ENCODE measurements around the gene ZSCAN16.
"Not testable (repeated sequence)": the region's sequence is repeated elsewhere in the genome, so short reads cannot be mapped to it uniquely, and the experiment has no call there.

The ZSCAN16 gene

GRCh38 chr6:28118217-28118616 is 6.2 kb upstream of the ZSCAN16 start:
- Histone ChIP-seq H3K4me3 (ENCODE audit: low read depth in 1 of 2, low read length in 1 of 2) (no peak overlapping the region), H3K9me3 (no peaks in the 10 kb centered on the region), H3K27ac (no peak overlapping the region), H3K27me3 (no peaks in the 10 kb centered on the region), H3K36me3 (peaks cover 45% of the 10 kb centered on the region), H3K4me1 (ENCODE audit: control insufficient read depth in 1 of 2, insufficient read depth in 1 of 2, low read depth in 1 of 2, low read length in 1 of 2) (no peaks in the 10 kb centered on the region)
- TF ChIP-seq CTCF (IDR thresholded peaks at IDR 0.05) = no peak

GRCh38 chr6:28121876-28122275 is 2.5 kb upstream of the ZSCAN16 start:
- TF ChIP-seq CTCF (IDR thresholded peaks at IDR 0.05) = no peak
- no peak overlapping the region for H3K4me3 ChIP-seq (ENCODE audit: low read depth in 1 of 2, low read length in 1 of 2)
- H3K27ac ChIP-seq = no peak overlapping the region
- H3K4me1 ChIP-seq (ENCODE audit: control insufficient read depth in 1 of 2, insufficient read depth in 1 of 2, low read depth in 1 of 2, low read length in 1 of 2) = peaks cover 15 to 16% of the 10 kb centered on the region in 2 experiments
- H3K9me3 ChIP-seq = no peaks in the 10 kb centered on the region
- H3K36me3 ChIP-seq = peaks cover 32% of the 10 kb centered on the region
- H3K27me3 ChIP-seq = no peaks in the 10 kb centered on the region

GRCh38 chr6:28122283-28122682 is 2.1 kb upstream of the ZSCAN16 start:
- not testable (repeated sequence) for H3K27ac ChIP-seq; H3K9me3 ChIP-seq; H3K4me3 ChIP-seq (ENCODE audit: low read depth in 1 of 2, low read length in 1 of 2); H3K27me3 ChIP-seq
- peaks cover 32% of the 10 kb centered on the region for H3K36me3 ChIP-seq
- H3K4me1 ChIP-seq (ENCODE audit: control insufficient read depth in 1 of 2, insufficient read depth in 1 of 2, low read depth in 1 of 2, low read length in 1 of 2) = peaks cover 15 to 16% of the 10 kb centered on the region in 2 experiments

GRCh38 chr6:28124971-28125353 is 553 bp downstream of the ZSCAN16 start:
- H3K27ac ChIP-seq = peak overlapping the region; percentile 81
- TF ChIP-seq CTCF (IDR thresholded peaks at IDR 0.05) = no peak

GRCh38 chr6:28125401-28125800 is 992 bp downstream of the ZSCAN16 start:
- Histone ChIP-seq H3K27me3 (no peaks in the 10 kb centered on the region), H3K9me3 (no peaks in the 10 kb centered on the region), H3K36me3 (peaks cover 43% of the 10 kb centered on the region), H3K4me3 (ENCODE audit: low read depth in 1 of 2, low read length in 1 of 2) (peak overlapping the region; percentile 64 to 67), H3K4me1 (ENCODE audit: control insufficient read depth in 1 of 2, insufficient read depth in 1 of 2, low read depth in 1 of 2, low read length in 1 of 2) (peaks cover 15 to 16% of the 10 kb centered on the region in 2 experiments), H3K27ac (peak overlapping the region; percentile 81)
- no peak for TF ChIP-seq CTCF (IDR thresholded peaks at IDR 0.05)

More at GRCh38 chr6:28124971-28125353, 553 bp downstream of the ZSCAN16 start:
- H3K9me3 ChIP-seq = no peaks in the 10 kb centered on the region
- peaks cover 15 to 16% of the 10 kb centered on the region in 2 experiments for H3K4me1 ChIP-seq (ENCODE audit: control insufficient read depth in 1 of 2, insufficient read depth in 1 of 2, low read depth in 1 of 2, low read length in 1 of 2)
- H3K4me3 ChIP-seq (ENCODE audit: low read depth in 1 of 2, low read length in 1 of 2) = peak overlapping the region; percentile 64 to 67
- H3K27me3 ChIP-seq = no peaks in the 10 kb centered on the region
- H3K36me3 ChIP-seq = peaks cover 43% of the 10 kb centered on the region

- no peak overlapping the region for H3K4me3 ChIP-seq (ENCODE audit: low read depth in 1 of 2, low read length in 1 of 2)
- H3K9me3 ChIP-seq = no peaks in the 10 kb centered on the region
- no peak overlapping the region for H3K27ac ChIP-seq
- peaks cover 17 to 30% of the 10 kb centered on the region in 2 experiments for H3K4me1 ChIP-seq (ENCODE audit: control insufficient read depth in 1 of 2, insufficient read depth in 1 of 2, low read depth in 1 of 2, low read length in 1 of 2)
- no peak for TF ChIP-seq CTCF (IDR thresholded peaks at IDR 0.05)
- H3K36me3 ChIP-seq = peaks cover 17% of the 10 kb centered on the region
- peaks cover 3% of the 10 kb centered on the region for H3K27me3 ChIP-seq
Measured at GRCh38 chr6:28134015-28134414, 9.6 kb downstream of the ZSCAN16 start.

Measured in neutrophil (primary cell).